CD4-positive, alpha-beta T cell treated with Interleukin-6 at 100 ng/mL for 8 hours (primary cell): ENCODE data around the gene FOXJ2.
A peak's percentile ranks its signal among the peaks of the same experiment; 100 is the strongest.
"Not testable (repeated sequence)": the region's sequence is repeated elsewhere in the genome, so short reads cannot be mapped to it uniquely, and the experiment has no call there.

Experiments
- DNase-seq: peaks from one replicate; pipeline ENCODE4 v3.0.0-alpha.2; 2020; ENCODE audit warnings: mixed read lengths, low spot score

The FOXJ2 gene

GRCh38 chr12:8030189-8030588, 2.3 kb upstream of the FOXJ2 start:
- no peak for DNase-seq

GRCh38 chr12:8031017-8031416, 1.5 kb upstream of the FOXJ2 start:
- not testable (repeated sequence) for DNase-seq

DNA sequence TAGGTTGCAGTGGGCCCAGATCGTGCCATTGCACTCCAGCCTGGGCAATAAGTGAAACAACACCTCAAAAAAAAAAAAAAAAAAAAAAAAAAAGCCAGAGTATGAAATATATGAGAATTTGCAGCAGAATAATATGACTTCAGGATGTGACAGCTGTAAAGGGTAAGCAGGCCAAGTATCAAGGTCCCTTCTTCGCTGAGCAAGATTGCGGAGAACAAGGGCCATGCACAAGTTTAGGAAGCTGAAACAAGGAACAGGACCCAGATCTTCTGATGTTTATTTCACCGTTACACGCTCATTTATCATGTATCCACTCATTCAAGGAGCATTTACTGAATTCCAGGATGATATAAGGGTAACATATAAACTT, 659 bp upstream of the FOXJ2 start:
- no peak for DNase-seq

DNA sequence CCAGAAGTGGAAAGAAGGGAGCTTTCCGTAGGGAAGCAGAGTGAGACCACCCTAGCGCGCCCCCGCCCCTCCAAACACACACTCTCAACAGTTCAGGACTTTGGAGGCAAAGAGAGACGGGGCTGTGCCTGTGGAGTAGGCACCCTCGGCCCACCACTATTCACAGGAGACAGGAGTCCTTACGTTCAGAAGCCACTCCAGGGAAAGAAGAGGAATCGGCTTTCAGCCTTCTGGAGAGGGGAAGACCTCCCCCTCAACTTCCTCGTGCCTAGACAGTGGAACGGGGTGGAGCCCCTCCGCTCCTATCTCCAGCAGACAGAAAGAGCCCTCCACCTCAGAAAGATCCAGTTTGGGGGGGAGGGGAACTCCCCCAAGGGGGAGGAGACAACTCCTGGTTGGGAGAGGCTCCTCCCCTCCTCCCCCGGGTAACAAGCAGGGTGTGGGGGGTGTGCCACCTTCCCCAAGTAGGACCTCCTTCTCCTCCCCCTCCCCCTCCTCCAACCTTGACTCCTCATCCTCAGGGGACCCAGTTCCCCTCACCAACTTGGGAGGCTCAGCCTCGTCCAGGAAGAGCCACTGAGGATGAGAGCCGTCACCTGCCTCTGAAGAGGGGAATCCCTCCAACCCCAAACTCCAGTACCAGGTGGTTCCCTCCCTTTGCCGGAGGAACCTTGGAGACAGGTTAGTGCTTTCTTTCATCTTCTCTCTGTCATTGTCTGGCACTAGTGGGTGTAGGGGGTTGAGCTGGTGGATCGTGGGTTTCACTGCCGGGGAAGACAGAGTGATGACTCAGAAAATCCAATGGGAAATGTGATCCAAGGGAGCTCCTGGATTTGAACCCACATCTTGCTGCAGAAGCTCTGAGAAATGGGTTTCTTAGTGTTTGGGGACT, 883 bp downstream of the FOXJ2 start:
- DNase-seq, result peak; percentile 44

DNA sequence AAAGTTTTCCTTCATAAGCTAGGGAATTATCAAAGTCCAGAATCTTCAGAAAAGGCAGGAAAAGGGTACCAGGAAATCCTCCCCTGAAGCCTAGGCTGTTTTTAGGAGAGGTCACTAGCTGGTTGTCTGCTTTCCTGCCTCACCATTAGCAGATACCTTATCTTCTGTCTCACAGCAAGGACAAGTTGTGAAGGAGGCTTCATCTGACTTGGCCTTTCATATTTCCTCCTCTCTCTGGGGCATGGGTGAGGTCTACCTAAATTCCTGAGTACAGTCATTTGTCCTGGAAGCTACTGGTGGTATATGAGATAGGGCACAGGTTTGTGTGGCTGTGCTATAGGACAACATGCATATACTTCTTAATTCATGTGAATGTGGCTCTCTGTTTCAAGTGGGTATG, 2.3 kb downstream of the FOXJ2 start:
- DNase-seq, result no peak

DNA sequence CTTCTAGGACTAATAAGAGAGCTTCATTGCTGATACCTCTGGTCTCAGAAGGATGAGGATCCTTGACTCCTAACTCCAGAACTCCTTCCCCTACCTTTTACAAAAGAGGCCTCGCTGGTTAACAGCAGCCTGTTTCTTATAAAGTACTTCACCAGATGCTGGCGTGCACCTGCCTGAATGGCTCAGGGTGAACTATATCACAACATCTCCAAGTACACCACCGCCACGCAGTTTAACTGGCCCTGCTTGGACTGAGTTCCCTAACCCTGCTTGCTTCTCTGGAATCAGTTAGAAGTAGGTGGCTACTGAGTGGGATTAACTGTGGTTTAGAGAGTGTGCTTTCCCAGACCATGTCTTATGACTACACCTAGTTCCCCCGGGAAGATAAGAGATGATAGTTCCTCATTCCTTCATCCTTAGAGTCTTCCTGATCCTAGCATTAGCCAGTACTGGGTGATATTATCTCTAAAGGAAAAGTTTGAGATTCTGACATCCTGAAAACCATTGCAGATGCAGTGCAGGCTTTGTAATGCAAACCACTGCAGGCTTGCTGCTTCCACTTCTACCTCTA, 3.0 kb downstream of the FOXJ2 start:
- no peak for DNase-seq

- no peak for DNase-seq
Measured at GRCh38 chr12:8036346-8036745, 3.8 kb downstream of the FOXJ2 start.

GRCh38 chr12:8037046-8037663, 4.6 kb downstream of the FOXJ2 start:
- peak; percentile 13 for DNase-seq

GRCh38 chr12:8037947-8038346, 5.4 kb downstream of the FOXJ2 start:
- DNase-seq, result no peak

GRCh38 chr12:8038659-8039114, 6.2 kb downstream of the FOXJ2 start:
- DNase-seq, result peak; percentile 31

DNA sequence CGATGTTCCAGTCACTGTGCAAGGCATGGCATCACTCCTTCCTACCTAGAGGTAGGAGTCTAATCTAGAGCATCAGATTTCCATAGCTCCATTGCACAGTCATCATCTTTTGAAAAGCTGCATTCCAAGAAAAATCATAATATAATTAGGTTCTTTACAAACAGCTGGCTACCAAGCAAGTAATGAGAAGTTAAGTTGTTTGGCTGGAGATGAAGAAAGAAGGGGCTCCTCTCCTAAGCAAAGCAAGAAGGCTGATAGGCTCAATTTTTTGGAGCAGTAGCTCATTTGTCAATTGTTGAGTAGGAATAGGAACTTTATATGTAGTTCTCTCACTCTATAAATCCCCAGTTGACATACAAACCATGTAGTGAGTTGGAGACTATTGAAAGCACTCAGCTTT, 8.3 kb downstream of the FOXJ2 start:
- no peak for DNase-seq

GRCh38 chr12:8045952-8046944, 13.7 kb downstream of the FOXJ2 start:
- DNase-seq, result peak; percentile 79

- DNase-seq, result no peak
Measured at GRCh38 chr12:8047842-8048241, 15.3 kb downstream of the FOXJ2 start.

GRCh38 chr12:8048906-8049305, 16.4 kb downstream of the FOXJ2 start:
- DNase-seq, result no peak

GRCh38 chr12:8050600-8051250, 18.2 kb downstream of the FOXJ2 start:
- no peak for DNase-seq

- no peak for DNase-seq
Measured at GRCh38 chr12:8052679-8053078, 20.2 kb downstream of the FOXJ2 start.

- DNase-seq, result no peak
Measured at GRCh38 chr12:8054816-8055215, 22.3 kb downstream of the FOXJ2 start.

DNA sequence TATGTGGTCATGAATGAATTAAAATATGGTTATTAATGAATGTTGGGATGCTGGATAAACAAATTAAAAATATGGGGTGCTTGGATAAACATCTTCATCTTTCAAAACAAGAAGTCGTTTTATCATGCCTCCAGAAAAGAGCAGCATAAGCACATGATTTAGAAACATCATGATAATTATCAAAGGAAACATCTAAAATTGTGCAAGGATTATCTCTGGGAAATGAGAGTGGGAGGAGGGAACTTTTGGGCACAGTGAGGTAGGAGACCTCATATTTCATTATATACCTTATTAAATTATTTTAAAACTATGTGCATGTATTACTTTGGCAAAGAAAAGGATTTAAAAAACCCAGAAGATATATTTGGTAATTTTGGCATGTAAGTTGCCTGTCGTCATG, 24.8 kb downstream of the FOXJ2 start:
- DNase-seq, result no peak

- DNase-seq, result no peak
Measured at GRCh38 chr12:8057839-8058238, 25.3 kb downstream of the FOXJ2 start.

GRCh38 chr12:8058506-8058905, 26.0 kb downstream of the FOXJ2 start:
- DNase-seq, result no peak

GRCh38 chr12:8064131-8064530, 31.6 kb downstream of the FOXJ2 start:
- no peak for DNase-seq
